K562 (cell line): ENCODE measurements around the gene NKAIN4. TPM values are rescaled to one million over a fixed set of nuclear protein-coding genes. Genes with fewer than 3 reads are reported as not detected.

Experiments
- BHLHE40 ChIP-seq: IDR thresholded peaks from 2 replicates; pipeline ENCODE4 v1.6.1; 2011; ENCODE audit warnings: low read length, improper control_type of control experiment
- BRF1 ChIP-seq: IDR thresholded peaks from 3 replicates; pipeline ENCODE4 v1.6.1; 2011; ENCODE audit warnings: borderline replicate concordance, mild to moderate bottlenecking; ENCODE audit not compliant: insufficient read length; ENCODE audit errors: extremely low read depth
- CHD1 ChIP-seq: fragments of 200-600 bp; sonication (generic); IDR thresholded peaks from one replicate; pipeline ENCODE4 v1.6.1; 2012; ENCODE audit warnings: mild to moderate bottlenecking, moderate library complexity, low read length, inconsistent platforms
- EGR1 ChIP-seq: fragments of 450-650 bp; conservative IDR thresholded peaks from 2 replicates; pipeline ENCODE4 v1.6.1; 2017; ENCODE audit warnings: mild to moderate bottlenecking
- ERF ChIP-seq: fragments of 450-650 bp; formaldehyde crosslinking; IDR thresholded peaks from 2 replicates; pipeline ENCODE4 v1.4.0; 2020; ENCODE audit warnings: mild to moderate bottlenecking, mixed read lengths
- ETV1 ChIP-seq: fragments of 450-650 bp; conservative IDR thresholded peaks from 2 replicates; pipeline ENCODE4 v1.6.1; 2016; ENCODE audit warnings: missing genetic modification characterization, control low read depth, low read depth, missing compliant biosample characterization
- EWSR1 ChIP-seq: fragments of 450-650 bp; IDR thresholded peaks from 2 replicates; pipeline ENCODE4 v1.6.1; 2018; ENCODE audit warnings: borderline replicate concordance, mild to moderate bottlenecking, low read depth, moderate library complexity; ENCODE audit not compliant: partially characterized antibody
- KHSRP ChIP-seq: fragments of 450-650 bp; IDR thresholded peaks from 2 replicates; pipeline ENCODE4 v1.6.1; 2017
- NFIC ChIP-seq: fragments of 450-650 bp; IDR thresholded peaks from 2 replicates; pipeline ENCODE4 v1.6.1; 2017; ENCODE audit warnings: mild to moderate bottlenecking, inconsistent platforms
- NR2C1 ChIP-seq, 2 experiments: fragments of 450-650 bp; IDR thresholded peaks; 2 replicates each; pipeline ENCODE4 v1.6.1; 2017; ENCODE audit warnings: mild to moderate bottlenecking in 2 of 2, antibody characterized with exemption in 1 of 2, inconsistent platforms in 1 of 2, missing compliant biosample characterization in 1 of 2, missing genetic modification characterization in 1 of 2
- NR2C2 ChIP-seq, 2 experiments: fragments of 200-800 bp in 1 of 2; sonication (Bioruptor generic) in 1 of 2; sonication (generic) in 1 of 2; formaldehyde crosslinking in 1 of 2; IDR thresholded peaks; 2 replicates each; pipeline versions ENCODE4 v1.6.1 to v1.8.0; 2016 to 2022; ENCODE audit warnings: mild to moderate bottlenecking in 1 of 2, missing compliant biosample characterization in 1 of 2, missing genetic modification characterization in 1 of 2, missing genetic modification reagents in 1 of 2
- RFX5 ChIP-seq: IDR thresholded peaks from 2 replicates; pipeline ENCODE4 v1.6.1; 2011; ENCODE audit warnings: low read depth, mild to moderate bottlenecking, improper control_type of control experiment, low read length
- polyA plus RNA-seq, 8 experiments: library from polyadenylated mRNA; depleted of rRNA in 4 of 8; stranded (reverse) in 5 of 8; unstranded in 3 of 8; fragments of >200 nt; fragmentation: Nextera tagmentation in 2 of 8; fragmentation: Illumina TruSeq in 1 of 8; extraction: Ambion mirVana in 2 of 8; extraction: Trizol in 1 of 8; gene quantifications; 2 replicates each; pipeline versions ENCODE4 v1.2.1 to v1.2.3, GENCODE V29; 2011 to 2014; ENCODE audit warnings: inconsistent platforms in 1 of 8, missing spikeins in 1 of 8
- total RNA-seq, 7 experiments: library from RNA; depleted of rRNA in 6 of 7; stranded (reverse); fragments of >200 nt in 6 of 7; fragmentation: Illumina TruSeq in 2 of 7; extraction: Trizol in 2 of 7; gene quantifications; 2 replicates each; pipeline versions ENCODE4 v1.2.1 to v1.2.3, GENCODE V29; 2011 to 2021; ENCODE audit warnings: low replicate concordance in 1 of 7
- TF ChIP-seq, protein P1 (sequence below): IDR thresholded peaks from 2 replicates; pipeline ENCODE4 v1.6.1; 2011; ENCODE audit warnings: borderline replicate concordance, low read depth, mild to moderate bottlenecking, moderate library complexity, low read length; ENCODE audit not compliant: insufficient read depth, poor library complexity, severe bottlenecking
- TF ChIP-seq, protein P2 (sequence below): fragments of 450-650 bp; formaldehyde crosslinking; IDR thresholded peaks from 2 replicates; pipeline ENCODE4 v1.4.0; 2020; ENCODE audit warnings: mild to moderate bottlenecking
- TF ChIP-seq, protein P3 (sequence below): fragments of 450-650 bp; formaldehyde crosslinking; IDR thresholded peaks from 2 replicates; pipeline ENCODE4 v1.4.0; 2022; ENCODE audit warnings: mild to moderate bottlenecking, moderate library complexity
- TF ChIP-seq, protein P4 (sequence below): fragments of 250-450 bp; sonication (Bioruptor Pico); IDR thresholded peaks from 2 replicates; pipeline ENCODE4 v1.6.1; 2021; ENCODE audit warnings: mild to moderate bottlenecking
- TF ChIP-seq, protein P5 (sequence below): sonication (generic); formaldehyde crosslinking; IDR thresholded peaks from 2 replicates; pipeline ENCODE4 v1.8.0; 2022; ENCODE audit warnings: mild to moderate bottlenecking, missing genetic modification reagents

The NKAIN4 gene
- total and polyA plus RNA-seq, 9 of the 15 experiments (the other 6 are each of a cell fraction or from before 2014, with no cell fraction given), result not detected

DNA sequence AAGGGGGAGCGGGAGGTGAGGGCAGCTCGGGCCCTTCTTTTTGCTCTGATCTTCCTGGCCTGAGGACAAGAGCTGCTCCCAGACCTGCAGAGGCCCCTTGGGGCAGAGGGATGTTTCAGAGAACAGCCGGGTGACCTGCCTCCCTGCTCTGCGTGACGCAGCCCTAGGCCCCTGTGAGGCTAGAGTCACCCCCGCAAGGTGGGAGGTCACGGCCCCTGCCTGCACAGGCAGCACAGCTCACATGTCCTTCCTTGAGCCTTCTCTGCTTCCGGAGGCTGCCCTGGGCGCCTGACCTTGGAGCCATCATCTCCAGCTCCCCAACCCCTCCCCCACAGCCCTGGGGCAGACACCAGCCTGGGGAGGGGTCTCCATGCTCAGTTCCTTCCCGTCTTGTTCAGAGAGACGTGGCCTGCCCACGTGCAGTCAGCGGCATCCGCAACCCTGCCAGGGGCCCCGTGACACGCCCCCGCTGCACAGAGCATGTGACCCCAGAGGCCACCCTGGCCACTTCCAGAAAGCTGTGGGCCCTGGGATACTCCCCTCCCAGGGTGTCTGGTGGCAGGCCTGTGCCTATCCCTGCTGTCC is 18.8 kb downstream of the NKAIN4 start, which contains the start of gene BIRC7 (continued):
- TF ChIP-seq, protein P1, sequence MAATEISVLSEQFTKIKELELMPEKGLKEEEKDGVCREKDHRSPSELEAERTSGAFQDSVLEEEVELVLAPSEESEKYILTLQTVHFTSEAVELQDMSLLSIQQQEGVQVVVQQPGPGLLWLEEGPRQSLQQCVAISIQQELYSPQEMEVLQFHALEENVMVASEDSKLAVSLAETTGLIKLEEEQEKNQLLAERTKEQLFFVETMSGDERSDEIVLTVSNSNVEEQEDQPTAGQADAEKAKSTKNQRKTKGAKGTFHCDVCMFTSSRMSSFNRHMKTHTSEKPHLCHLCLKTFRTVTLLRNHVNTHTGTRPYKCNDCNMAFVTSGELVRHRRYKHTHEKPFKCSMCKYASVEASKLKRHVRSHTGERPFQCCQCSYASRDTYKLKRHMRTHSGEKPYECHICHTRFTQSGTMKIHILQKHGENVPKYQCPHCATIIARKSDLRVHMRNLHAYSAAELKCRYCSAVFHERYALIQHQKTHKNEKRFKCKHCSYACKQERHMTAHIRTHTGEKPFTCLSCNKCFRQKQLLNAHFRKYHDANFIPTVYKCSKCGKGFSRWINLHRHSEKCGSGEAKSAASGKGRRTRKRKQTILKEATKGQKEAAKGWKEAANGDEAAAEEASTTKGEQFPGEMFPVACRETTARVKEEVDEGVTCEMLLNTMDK, result no peak
- TF ChIP-seq, protein P2, sequence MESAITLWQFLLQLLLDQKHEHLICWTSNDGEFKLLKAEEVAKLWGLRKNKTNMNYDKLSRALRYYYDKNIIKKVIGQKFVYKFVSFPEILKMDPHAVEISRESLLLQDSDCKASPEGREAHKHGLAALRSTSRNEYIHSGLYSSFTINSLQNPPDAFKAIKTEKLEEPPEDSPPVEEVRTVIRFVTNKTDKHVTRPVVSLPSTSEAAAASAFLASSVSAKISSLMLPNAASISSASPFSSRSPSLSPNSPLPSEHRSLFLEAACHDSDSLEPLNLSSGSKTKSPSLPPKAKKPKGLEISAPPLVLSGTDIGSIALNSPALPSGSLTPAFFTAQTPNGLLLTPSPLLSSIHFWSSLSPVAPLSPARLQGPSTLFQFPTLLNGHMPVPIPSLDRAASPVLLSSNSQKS (CRISPR knock-in tag), result no peak
- TF ChIP-seq BRF1, result no peak
- TF ChIP-seq ETV1 (tag), result 0 out of 2 replicates have a peak, but pooled peaks have one; percentile 23
- TF ChIP-seq, protein P3, sequence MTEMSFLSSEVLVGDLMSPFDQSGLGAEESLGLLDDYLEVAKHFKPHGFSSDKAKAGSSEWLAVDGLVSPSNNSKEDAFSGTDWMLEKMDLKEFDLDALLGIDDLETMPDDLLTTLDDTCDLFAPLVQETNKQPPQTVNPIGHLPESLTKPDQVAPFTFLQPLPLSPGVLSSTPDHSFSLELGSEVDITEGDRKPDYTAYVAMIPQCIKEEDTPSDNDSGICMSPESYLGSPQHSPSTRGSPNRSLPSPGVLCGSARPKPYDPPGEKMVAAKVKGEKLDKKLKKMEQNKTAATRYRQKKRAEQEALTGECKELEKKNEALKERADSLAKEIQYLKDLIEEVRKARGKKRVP (CRISPR knock-in tag), result no peak
- TF ChIP-seq ERF (CRISPR knock-in tag), result no peak
- TF ChIP-seq, protein P4, sequence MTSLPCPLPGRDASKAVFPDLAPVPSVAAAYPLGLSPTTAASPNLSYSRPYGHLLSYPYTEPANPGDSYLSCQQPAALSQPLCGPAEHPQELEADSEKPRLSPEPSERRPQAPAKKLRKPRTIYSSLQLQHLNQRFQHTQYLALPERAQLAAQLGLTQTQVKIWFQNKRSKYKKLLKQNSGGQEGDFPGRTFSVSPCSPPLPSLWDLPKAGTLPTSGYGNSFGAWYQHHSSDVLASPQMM (CRISPR knock-in tag), result no peak
- no peak; the same call in 1 of the 2 replicates for TF ChIP-seq NR2C1 (IDR thresholded peaks at IDR 0.05)
- peak; percentile 67 for TF ChIP-seq NR2C1 (tag; IDR thresholded peaks at IDR 0.05)
- TF ChIP-seq EGR1, result peak; percentile 84
- peak; percentile 37; the same call in 1 of the 2 replicates for TF ChIP-seq BHLHE40
- TF ChIP-seq, protein P5, sequence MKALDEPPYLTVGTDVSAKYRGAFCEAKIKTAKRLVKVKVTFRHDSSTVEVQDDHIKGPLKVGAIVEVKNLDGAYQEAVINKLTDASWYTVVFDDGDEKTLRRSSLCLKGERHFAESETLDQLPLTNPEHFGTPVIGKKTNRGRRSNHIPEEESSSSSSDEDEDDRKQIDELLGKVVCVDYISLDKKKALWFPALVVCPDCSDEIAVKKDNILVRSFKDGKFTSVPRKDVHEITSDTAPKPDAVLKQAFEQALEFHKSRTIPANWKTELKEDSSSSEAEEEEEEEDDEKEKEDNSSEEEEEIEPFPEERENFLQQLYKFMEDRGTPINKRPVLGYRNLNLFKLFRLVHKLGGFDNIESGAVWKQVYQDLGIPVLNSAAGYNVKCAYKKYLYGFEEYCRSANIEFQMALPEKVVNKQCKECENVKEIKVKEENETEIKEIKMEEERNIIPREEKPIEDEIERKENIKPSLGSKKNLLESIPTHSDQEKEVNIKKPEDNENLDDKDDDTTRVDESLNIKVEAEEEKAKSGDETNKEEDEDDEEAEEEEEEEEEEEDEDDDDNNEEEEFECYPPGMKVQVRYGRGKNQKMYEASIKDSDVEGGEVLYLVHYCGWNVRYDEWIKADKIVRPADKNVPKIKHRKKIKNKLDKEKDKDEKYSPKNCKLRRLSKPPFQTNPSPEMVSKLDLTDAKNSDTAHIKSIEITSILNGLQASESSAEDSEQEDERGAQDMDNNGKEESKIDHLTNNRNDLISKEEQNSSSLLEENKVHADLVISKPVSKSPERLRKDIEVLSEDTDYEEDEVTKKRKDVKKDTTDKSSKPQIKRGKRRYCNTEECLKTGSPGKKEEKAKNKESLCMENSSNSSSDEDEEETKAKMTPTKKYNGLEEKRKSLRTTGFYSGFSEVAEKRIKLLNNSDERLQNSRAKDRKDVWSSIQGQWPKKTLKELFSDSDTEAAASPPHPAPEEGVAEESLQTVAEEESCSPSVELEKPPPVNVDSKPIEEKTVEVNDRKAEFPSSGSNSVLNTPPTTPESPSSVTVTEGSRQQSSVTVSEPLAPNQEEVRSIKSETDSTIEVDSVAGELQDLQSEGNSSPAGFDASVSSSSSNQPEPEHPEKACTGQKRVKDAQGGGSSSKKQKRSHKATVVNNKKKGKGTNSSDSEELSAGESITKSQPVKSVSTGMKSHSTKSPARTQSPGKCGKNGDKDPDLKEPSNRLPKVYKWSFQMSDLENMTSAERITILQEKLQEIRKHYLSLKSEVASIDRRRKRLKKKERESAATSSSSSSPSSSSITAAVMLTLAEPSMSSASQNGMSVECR, result no peak
- no peak for TF ChIP-seq KHSRP
- TF ChIP-seq RFX5, result no peak
- TF ChIP-seq CHD1, result no peak
- TF ChIP-seq NR2C2 (CRISPR knock-in tag; IDR thresholded peaks at IDR 0.05), result no peak
- TF ChIP-seq NR2C2 (tag; IDR thresholded peaks at IDR 0.05), result peak; percentile 52
- TF ChIP-seq NFIC, result no peak
- TF ChIP-seq EWSR1, result no peak
